ENCODE measurements around the gene USP26. TPM values are rescaled to one million over a fixed set of nuclear protein-coding genes. Genes with fewer than 3 reads are reported as not detected.
"Not testable (repeated sequence)": the region's sequence is repeated elsewhere in the genome, so short reads cannot be mapped to it uniquely, and the experiment has no call there.

USP26 gene, protein sequence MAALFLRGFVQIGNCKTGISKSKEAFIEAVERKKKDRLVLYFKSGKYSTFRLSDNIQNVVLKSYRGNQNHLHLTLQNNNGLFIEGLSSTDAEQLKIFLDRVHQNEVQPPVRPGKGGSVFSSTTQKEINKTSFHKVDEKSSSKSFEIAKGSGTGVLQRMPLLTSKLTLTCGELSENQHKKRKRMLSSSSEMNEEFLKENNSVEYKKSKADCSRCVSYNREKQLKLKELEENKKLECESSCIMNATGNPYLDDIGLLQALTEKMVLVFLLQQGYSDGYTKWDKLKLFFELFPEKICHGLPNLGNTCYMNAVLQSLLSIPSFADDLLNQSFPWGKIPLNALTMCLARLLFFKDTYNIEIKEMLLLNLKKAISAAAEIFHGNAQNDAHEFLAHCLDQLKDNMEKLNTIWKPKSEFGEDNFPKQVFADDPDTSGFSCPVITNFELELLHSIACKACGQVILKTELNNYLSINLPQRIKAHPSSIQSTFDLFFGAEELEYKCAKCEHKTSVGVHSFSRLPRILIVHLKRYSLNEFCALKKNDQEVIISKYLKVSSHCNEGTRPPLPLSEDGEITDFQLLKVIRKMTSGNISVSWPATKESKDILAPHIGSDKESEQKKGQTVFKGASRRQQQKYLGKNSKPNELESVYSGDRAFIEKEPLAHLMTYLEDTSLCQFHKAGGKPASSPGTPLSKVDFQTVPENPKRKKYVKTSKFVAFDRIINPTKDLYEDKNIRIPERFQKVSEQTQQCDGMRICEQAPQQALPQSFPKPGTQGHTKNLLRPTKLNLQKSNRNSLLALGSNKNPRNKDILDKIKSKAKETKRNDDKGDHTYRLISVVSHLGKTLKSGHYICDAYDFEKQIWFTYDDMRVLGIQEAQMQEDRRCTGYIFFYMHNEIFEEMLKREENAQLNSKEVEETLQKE
- not detected in 2 replicates for total RNA-seq

DNA sequence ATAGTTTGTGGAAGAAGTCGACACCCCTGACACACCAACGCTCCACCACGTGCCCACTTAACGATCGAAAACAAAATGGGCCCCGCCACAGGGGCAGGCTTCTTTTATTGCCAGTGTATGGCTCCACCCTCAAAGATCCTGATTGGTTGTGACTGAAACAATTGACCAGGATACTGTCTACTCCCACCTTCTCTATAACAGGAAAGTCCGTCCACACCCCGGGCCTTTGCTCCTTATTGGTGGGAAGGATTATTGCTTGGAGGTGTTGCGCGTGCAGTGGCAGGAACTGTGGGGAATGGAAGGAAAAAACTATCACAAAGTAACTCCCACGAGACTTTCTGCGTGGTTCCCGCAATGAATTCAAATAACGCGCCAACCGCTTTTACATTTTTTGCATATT, at the start of gene USP26:
Gene USP26, minus strand, starts transcription at position 79 of the 400 bp plus-strand sequence. CDS start 68,889 bp downstream, outside the sequence.
- intact Hi-C loops (cut with micrococcal nuclease) = no loop called here

DNA sequence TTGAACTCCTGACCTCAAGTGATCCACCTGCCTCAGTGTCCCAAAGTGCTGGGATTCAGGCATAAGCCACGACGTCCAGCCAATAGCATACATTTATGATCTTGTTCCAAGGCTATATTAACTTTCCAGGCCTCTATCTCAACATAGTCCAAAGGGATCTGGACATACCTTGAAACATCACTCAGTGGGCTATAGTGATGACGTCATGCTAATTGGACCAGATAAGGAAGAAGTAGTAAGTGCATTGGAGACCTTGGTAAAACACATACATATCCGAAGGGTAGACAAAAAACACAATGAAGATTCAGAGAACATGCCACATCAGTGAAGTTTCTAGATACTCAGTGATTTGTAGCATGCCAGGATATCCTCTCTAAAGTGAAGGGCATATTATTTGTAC, 37.4 kb upstream of the USP26 start:
- intact Hi-C loops (cut with micrococcal nuclease) = no loop called here

DNA sequence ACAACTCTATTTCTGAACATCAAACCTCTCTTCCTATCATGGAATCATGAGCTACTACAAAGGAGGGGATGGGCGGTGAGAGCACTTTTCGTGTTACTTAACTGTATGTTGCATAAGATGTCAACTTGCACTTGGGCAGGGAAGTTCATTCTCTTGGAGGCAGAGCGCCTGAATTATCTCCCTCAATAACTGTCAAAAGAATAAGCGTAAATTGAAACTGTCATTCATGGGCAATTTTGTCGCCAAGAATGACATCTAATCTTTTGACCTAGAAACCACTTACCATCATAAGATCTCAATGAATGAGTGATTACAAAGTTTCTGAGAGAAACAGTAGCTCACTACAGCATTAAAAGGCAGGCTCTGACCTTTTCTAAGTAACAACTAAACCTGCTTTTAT, 23.5 kb upstream of the USP26 start:
- intact Hi-C loops (cut with micrococcal nuclease) = no loop called here

DNA sequence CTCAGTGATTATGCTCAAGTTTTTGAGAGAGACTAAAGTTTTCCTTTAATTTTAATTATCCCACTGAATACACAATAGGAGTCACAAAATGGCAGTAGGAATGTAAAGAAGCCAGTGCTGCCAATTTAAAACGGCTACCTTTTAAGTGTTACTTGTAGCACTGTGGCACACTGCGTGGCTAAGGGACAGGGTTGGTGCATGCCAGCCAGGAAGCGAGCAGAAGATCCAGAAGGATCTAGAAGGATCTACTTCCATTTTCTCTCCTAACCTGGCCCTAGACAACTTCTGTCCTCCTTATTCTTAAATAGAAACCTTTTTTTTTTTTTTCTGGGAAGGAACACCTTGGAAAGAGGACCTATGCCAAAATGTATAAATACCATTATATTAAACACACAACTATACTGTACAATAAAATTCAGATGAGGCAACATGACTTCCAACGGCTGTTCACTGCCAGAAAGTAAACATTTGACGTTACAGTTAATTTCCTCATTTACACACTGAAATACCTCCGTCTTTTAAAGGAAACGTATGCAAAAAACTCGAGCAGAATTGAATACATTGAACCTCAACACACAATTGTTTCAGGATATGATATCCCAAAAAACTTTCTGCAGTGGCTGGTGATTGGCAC, 2.7 kb downstream of the USP26 start:
- intact Hi-C loops (cut with micrococcal nuclease) = no loop called here

DNA sequence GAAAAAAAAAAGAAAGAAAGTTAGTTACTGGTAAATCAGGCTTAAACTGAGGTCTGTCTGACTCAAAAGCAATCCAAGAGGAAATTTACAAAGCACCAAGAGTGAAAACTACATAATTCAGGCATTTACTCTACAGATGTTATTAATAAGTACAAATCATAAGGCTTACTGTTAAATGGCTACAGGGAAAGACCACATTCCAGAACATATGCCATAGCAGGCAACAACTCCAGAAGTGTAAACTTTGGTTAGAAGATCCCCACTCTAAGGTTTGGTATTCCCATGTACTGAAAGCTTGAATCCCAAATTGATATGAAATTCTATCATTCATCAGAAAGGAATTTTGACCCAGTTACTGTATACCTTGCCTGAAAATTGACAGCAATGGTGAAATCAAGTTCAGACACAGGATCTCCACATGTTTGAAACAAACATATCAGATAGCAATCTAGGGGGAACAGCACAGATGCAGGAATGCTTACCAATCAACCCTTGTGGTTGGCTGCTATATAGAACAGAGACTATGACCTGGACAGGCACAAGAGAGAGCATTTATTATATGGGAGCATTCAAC, 6.6 kb downstream of the USP26 start:
- intact Hi-C loops (cut with micrococcal nuclease) = no loop called here

DNA sequence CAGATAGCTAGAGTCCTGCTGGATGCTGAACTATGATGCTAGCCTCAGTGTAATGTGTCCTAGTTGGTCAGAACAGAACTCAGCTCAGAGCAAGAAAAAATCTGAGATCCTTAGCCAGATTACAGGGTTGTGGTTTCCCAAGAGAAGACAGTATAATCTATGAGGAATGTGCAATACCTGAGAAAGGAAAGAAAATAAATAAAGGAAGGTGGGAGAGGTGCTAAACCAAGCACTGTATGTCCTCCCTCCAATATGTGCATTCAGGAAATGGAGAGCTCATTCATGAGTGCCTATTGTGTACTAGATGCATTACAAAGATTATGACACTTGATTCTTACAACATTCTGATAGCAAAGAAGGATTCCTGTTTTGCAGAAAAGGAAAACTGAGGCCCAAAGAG, 7.5 kb downstream of the USP26 start:
- intact Hi-C loops (cut with micrococcal nuclease) = no loop called here

DNA sequence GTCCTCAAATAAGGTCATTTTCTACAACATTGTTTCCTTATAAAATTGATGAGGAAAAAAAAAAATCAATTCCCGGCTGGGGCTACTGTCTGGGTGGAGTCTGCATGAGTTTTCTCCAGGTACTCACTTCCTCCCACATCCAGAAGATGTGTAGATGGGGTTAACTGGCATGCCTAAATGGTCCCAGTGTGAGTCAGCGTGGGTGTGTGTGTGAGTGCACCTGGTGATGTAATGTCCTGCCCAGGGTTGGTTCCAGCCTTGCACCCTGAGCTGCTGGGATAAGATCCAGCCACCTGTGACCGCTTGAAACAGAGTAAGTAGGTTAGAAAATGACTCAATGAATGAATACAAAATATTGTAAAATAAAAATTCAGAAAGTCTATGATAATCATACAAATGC, 11.1 kb downstream of the USP26 start:
- intact Hi-C loops (cut with micrococcal nuclease) = no loop called here

DNA sequence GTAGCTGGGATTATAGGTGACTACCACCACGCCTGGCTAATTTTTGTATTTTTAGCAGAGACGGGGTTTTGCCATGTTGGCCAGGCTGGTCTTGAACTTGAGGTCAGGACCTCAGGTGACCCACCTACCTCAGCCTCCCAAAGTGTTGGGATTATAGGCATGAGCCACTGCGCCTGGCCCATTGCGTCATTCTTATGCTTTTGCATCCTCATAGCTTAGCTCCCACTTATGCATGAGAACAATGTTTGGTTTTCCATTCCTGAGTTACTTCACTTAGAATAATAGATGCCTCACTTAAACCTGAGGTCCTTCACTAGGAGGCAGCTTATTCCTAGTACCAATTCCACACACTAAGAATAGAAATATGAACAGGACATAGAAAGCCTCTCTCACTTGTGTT, 11.9 kb downstream of the USP26 start:
- intact Hi-C loops (cut with micrococcal nuclease) = not testable (repeated sequence)

DNA sequence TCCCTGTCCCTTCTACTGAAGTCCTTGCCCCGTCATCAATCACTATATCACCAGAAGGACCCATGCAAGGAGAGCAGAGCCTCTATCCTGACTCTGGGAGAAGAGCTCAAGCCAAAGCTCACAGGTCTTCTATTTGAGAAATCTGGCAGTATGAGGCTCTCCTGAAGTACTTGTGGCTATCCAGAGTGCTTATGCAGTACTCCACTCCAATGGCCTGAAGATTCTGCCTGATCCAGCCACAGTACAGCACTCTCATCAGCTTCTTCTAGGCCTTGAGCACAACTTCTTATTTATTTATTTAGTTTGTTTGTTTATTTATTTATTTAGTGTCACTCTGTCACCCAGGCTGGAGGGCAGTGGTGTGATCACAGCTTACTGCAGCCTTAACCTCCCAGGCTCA, 13.0 kb downstream of the USP26 start:
- intact Hi-C loops (cut with micrococcal nuclease) = no loop called here

DNA sequence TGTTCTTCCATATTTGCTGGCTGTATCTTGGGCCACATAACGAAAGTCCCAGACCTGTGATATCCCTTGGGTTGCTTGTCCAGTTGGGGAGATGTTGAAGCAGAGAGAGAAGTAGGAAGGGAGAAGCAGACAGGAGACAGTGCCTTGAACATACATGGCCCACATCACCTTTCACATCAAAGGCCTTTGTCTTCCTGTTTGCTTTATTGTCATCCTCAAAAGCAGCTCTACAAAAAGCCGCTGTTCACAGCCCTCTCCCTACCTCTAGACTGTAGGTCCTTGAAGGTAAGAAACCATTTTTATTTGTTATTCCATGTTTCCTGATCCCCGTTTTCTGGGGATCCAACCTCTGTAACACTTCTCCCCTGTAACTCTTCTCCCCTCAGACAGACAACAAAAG, 14.9 kb downstream of the USP26 start:
- intact Hi-C loops (cut with micrococcal nuclease) = no loop called here

DNA sequence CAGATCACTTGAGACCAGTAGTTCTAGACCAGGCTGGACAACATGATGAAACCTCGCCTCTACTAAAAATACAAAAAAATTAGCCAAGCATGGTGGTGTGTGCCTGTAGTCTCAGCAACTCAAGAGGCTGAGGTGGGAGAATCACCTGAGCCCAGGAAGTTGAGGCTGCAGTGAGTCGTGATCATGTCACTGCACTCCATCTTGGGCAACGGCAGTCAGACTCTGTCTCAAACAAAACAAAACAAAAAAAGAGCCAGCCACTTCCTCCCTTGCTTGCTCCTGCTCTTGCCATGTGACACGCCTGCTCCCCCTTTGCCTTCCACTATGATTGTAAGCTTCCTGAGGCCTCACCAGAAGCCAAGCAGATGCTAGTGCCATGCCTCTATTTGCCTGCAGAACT, 19.1 kb downstream of the USP26 start:
- intact Hi-C loops (cut with micrococcal nuclease) = not testable (repeated sequence)

DNA sequence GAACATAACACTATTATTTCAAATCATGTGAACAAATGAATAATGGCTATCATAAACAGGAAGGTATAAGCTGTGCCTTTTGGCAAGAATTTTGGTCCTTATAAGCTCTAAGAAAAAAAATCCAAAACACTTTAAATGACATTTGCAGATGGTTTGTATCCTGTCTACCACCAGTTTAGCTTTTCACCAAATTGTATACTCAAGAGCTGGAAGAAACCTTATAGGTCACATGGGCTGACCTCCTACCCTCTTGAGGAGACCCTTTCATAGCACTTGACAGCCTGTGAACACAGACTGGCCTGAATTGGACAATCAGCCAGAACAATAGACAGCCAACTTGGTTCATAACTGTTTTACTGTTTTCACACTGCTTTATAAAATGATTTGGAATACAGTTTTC, 24.3 kb downstream of the USP26 start:
- intact Hi-C loops (cut with micrococcal nuclease) = no loop called here

DNA sequence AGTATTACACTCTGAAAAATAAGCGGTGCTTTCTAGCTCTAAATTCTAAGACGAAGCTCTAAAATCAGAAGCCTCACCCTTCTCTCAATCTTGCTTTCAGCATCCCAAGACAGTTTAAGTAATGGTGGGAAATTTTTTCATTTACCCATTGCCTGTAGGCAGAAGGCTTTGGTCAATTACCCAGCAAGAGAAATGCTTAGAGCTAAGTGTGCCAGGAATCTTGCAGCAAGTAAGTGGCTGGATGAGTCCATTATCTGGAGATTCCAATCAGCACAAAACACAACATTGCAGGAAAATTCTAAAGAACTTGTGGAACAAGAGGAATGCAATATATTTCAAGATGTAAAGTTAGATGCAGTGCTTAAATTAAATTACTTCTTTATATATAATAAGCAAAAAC, 28.4 kb downstream of the USP26 start:
- intact Hi-C loops (cut with micrococcal nuclease) = no loop called here

DNA sequence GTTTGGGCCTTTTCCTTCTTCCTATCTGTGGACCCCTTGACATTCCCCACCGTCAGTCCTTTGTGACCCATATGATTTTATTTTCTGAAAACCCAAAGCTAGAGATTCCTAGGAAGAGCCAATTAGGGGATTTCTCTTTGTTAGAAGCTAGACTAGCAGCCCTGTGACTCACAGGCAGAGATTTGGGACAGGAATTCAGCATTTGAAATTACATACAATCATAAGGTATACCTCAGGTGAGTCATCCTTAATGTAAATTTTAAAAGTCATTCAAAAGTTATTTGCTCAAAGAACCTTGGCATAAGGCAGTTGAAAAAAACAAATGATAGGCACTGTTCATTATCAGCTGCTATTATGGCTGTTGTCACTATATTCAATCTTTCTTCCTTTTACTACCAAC, 40.6 kb downstream of the USP26 start:
- intact Hi-C loops (cut with micrococcal nuclease) = no loop called here

DNA sequence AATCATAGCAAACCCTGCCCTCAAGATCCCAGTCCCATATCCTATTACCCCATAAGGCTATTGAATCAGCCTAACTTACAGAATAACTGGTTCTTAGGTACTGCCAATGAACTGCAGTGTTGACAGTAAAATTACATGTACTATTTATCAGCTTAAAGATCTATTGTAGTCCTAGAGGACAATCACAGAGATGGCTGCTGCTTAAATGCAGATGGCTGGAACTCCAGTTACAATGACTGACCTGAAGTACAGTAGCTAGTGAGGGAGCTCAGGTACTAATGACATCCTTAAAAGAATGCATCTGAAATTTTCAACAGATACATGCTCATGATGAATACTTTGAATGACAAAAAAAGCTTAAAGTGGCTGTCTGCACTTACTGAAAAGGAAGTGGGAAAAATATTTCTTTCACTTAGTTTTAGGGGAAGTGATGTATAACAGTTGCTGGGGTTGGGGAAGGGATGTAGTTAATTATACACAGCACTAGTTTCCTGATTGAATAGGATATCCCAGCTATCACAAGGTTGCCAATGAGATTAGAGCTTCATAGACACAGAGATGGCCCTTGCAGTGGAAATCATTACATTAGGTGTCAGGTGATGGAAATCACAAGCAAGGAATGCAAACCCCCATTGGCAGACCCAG, 42.0 kb downstream of the USP26 start:
- intact Hi-C loops (cut with micrococcal nuclease) = no loop called here

DNA sequence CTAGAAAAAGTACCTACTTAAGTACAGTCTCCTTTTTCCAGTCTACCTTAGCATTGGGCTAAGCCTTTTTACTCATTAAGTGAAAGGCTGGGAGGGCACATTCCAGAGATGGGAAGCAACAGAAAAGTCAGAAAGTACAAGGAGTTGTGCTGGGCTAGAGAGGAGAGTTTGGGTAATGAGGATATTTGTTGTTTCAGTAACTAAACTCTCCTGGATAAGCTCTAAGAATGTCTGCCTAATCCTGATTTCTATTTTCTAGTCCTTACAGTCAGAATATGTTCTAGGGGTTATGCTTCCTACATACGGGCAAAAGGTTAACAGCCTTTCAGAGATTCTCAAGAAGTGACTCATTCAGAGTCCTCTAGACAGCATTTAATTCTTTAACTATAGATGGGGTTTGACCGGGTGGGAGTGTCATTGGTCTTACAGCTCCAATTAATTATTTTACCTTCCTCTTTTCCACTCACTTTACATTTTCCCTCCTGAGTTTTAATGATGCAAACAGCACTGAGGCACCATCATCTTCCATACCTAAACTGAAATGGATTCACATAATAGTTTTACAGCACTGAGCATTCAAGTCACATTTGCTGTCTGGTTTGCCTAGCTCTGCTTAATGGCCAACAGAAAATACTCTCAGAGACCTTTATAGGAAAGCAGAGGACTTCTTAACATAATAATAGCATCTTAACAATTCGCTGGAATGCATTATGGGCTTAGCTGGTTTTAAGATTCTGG, 42.9 kb downstream of the USP26 start:
- intact Hi-C loops (cut with micrococcal nuclease) = no loop called here

DNA sequence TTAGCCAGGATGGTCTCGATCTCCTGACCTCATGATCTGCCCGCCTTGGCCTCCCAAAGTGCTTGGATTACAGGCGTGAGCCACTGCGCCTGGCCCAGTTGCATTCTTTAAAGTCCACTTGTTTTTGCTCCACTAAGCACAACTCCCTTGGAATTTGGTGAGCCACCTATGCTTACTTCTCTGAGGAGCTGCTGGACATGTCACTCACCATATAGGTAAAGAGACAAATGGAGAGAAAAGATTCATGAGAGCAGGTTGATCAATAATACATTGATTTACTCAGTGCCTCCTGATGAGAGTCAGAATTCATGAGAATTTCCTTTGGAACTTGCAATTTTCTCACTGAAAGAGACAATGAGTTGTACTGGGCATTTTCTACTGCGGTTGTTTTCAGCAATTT, 48.2 kb downstream of the USP26 start:
- intact Hi-C loops (cut with micrococcal nuclease) = no loop called here

DNA sequence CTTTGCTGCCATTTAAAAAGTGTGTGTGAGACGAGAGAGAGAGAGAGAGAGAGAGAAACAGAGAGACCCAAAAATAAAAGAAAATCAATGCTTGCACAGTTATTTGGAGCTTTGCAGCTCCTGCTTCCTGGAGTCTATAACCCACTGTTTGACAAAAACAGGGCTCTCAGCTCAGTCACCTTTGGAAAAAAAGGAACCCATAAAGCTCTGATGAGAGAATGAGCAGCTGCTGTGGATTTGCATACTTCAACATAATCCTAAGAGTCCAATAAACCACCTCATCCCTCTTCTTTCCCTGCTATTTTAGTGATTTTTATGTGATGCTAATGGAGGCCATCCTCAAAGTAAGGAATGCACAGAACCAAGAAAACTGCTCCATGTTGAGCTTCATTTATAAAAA, 50.3 kb downstream of the USP26 start:
- intact Hi-C loops (cut with micrococcal nuclease) = no loop called here

DNA sequence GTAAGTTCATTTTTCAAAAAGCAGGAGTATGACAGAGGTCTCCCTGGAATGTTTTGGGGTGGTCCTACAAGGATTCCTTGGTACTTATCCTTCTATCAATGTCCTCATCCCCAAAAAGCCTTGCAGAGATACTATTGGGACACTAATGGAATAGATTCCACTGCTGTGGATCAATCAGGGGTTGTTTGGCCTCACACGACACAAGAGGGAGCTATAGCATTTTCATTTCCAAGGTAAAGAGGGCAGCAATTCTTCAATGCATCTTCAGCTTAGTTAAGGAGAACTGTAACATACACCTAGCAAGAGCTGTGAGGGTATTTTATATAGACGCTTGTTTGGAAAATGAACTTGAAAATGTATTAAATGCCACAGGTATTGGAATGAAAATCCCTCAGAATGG, 50.9 kb downstream of the USP26 start:
- intact Hi-C loops (cut with micrococcal nuclease) = no loop called here

DNA sequence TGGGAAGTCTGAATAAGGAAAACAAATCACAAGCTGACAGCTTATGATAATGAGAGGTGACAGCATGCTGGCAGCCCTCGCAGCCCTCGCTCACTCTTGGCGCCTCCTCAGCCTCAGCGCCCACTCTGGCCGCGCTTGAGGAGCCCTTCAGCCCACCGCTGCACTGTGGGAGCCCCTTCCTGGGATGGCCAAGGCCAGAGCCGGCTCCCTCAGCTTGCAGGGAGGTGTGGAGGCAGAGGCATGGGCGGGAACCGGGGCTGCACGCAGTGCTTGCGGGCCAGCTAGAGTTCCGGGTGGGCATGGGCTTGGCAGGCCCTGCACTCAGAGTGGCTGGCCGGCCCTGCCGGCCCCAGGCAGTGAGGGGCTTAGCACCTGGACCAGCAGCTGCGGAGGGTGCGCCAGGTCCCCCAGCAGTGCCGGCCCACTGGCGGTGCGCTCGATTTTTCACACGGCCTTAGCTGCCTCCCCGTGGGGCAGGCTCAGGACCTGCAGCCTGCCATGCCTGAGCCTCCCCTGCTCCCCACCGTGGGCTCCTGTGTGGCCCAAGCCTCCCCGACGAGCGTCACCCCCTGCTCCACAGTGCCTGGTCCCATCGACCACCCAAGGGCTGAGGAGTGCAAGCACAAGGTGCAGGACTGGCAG, 52.6 kb downstream of the USP26 start:
- intact Hi-C loops (cut with micrococcal nuclease) = not testable (repeated sequence)

All from T-helper 1 cell treated with Interleukin-12 subunit alpha and Interleukin-12 subunit beta and Interleukin-4 antibody, amounts not matched to agents 30 ng/mL and 1 ng/mL, for 36 hours (primary cell).